Kidney tubule cell (primary cell): ENCODE results near the gene DMRTB1.

Experiments
- DNase-seq: peaks from one replicate; pipeline ENCODE4 v3.0.0-alpha.2; 2018; ENCODE audit warnings: low spot score

DMRTB1 gene

GRCh38 chr1:53435151-53435550 lies 24.0 kb upstream of the DMRTB1 start:
- DNase-seq, result no peak

- DNase-seq, result no peak
Measured at GRCh38 chr1:53438427-53439336, 20.5 kb upstream of the DMRTB1 start.

GRCh38 chr1:53439337-53440207 lies 19.6 kb upstream of the DMRTB1 start:
- DNase-seq, result no peak

GRCh38 chr1:53440633-53441032 lies 18.6 kb upstream of the DMRTB1 start:
- DNase-seq, result no peak

- DNase-seq, result peak; percentile 39
Measured at GRCh38 chr1:53442299-53442698, 16.9 kb upstream of the DMRTB1 start.

- DNase-seq, result no peak
Measured at GRCh38 chr1:53446051-53446450, 13.1 kb upstream of the DMRTB1 start.

- DNase-seq, result no peak
Measured at GRCh38 chr1:53447413-53447812, 11.8 kb upstream of the DMRTB1 start.

GRCh38 chr1:53448241-53448841 lies 10.9 kb upstream of the DMRTB1 start:
- no peak for DNase-seq

DNA sequence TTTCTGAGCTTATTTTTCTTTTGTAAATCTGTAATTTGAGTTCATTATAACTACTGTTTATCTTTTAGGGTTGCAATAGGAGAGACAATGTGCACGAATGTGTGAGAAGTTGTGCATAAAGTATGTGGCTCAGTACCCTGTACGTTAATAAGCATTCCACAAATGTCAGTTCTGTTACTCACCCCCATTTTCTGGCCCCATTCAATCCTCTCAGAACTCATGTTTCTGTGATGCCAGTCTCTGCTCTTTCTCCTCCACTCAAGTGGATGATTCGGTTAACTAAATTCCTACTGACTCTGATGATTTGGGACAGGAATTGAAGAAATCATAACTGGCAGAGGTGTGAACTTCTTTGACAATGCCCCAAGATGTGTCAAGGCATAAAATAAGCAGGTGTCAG lies 10.2 kb upstream of the DMRTB1 start:
- peak; percentile 52 for DNase-seq

GRCh38 chr1:53449693-53450092 lies 9.5 kb upstream of the DMRTB1 start:
- no peak for DNase-seq

DNA sequence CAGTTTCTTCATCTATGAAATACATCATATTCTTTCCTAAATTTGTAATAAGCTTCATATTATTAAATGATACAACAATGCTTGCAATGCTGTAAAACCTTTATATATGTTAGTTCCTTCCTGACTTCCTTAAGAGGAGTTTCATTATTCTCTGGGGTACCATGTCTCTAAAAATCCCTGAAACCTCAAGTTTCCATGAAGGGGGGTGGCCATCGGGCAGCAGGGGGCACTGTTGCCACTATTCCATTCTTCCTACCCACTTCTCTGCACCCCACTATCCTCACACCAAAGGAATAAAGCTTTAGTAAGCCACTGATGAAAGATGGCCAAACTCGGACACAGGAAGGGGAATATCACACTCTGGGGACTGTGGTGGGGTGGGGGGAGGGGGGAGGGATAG lies 9.0 kb upstream of the DMRTB1 start:
- DNase-seq, result no peak

GRCh38 chr1:53454019-53454418 lies 5.2 kb upstream of the DMRTB1 start:
- DNase-seq, result no peak

GRCh38 chr1:53455364-53455991 lies 3.7 kb upstream of the DMRTB1 start:
- DNase-seq, result no peak

DNA sequence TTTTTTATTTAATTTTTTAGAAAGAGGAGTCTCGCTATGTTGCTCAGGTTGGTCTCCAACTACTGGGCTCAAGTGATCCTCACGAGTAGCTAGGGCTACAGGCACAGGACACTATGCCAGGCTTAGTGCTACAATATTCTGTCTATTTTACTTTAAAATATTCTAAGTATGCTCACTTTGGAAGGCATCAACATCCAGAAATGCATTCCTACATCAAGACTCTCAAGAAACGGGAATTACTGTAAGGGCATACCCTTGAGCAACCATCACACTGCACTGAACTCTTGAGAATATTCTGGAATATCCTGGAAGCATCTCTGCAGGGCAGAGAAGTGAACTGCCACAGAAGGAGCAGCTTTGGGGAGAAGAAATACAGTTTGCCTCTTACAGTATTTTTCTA lies 565 bp upstream of the DMRTB1 start:
- no peak for DNase-seq

GRCh38 chr1:53460211-53460634 lies 1.0 kb downstream of the DMRTB1 start:
- DNase-seq, result no peak

GRCh38 chr1:53460666-53461322 lies 1.6 kb downstream of the DMRTB1 start:
- no peak for DNase-seq

DNA sequence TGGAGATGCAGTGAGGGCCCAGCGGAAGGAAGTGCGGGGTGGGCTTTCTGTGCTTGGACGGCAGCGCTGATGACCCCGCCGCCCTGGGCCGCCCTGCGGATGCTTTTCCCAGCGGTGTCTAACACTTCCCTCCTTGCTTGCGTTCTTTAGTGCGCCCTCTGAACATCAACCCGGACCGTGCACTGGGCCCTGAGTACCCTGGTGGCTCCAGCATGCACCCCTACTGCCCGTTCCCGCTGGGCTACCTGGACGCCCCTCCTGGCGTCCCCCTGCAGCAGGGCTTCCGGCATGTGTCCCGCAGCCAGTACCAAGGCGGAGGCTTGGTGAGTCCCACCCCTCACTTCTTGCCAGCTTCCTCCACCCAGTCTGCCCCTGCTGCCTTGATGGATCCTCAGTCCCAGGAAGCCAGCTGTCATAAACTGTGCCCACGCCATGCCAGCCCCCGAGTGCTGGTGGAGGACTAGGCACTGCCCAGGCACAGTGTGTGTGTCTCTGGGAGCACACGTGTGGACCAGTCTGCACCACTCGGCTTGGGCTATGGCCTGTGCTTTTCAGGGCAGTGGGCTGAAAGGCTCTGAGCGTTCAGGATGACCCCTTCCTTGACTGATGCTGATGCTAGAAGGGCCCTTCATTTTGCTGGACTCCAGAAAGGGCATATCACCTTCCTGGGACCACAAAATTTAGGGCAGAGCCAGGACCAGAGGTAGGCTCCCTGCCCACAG lies 2.3 kb downstream of the DMRTB1 start:
- DNase-seq, result no peak

DNA sequence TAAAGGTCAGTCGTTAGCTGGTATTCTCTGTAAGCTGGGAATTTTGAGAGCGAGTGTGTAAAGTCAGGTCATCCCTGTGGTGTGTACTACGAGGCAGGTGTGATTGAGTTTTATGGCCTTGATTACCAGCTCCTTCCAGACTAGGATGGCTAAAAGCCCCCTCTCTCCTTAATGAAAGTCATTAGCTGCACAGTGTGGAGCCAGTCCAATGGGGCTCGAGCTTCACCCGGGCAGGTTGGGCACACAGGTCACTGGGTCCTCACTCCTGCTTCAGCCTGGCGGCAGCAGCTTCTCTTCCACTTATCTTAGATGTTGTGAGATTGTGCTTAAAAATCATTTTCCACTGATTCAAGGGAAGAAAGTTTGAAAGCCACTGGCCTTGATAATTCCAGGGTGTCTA lies 3.0 kb downstream of the DMRTB1 start:
- no peak for DNase-seq

- DNase-seq, result no peak
Measured at GRCh38 chr1:53462769-53463501, 3.7 kb downstream of the DMRTB1 start.
